ENCODE data around the gene FUCA1. TPM values are rescaled to one million over a fixed set of nuclear protein-coding genes. Genes with fewer than 3 reads are reported as not detected.

FUCA1 gene
- total RNA-seq, 2 donors from 2014 or later, result 4.3 to 6.4 TPM

GRCh38 chr1:23800400-23801337 is 67.4 kb downstream of the FUCA1 start, which contains the start of gene GALE:
Gene GALE (minus strand): TSS chr1:23800754. CDS start chr1:23799007, 1,747 bp downstream.
- no peaks in the 10 kb centered on the region for H3K9me3 Mint-ChIP-seq
- peak; percentile 88 to 93 for ATAC-seq
- H3K36me3 Mint-ChIP-seq, result peaks cover 6 to 10% of the 10 kb centered on the region in 2 donors
- peak; percentile 94 for DNase-seq (ENCODE audit: low spot score in 2 of 2)
- peak within 1 kb of the TSS; percentile 92 to 97 for H3K27ac Mint-ChIP-seq

GRCh38 chr1:23799570-23800399 is 68.3 kb downstream of the FUCA1 start:
- DNase-seq (ENCODE audit: low spot score in 2 of 2) (peak; percentile 27 to 75), ATAC-seq (peak; percentile 12 to 62)
- Mint-ChIP-seq H3K9me3 (no peaks in the 10 kb centered on the region), H3K36me3 (peaks cover 6 to 10% of the 10 kb centered on the region in 2 donors), H3K27ac (peak overlapping the region; percentile 92 to 97)

- Mint-ChIP-seq H3K36me3 (peaks cover 6 to 10% of the 10 kb centered on the region in 2 donors), H3K27ac (peak overlapping the region in 1 of 2 donors; percentile 92), H3K9me3 (no peaks in the 10 kb centered on the region)
- DNase-seq (ENCODE audit: low spot score in 2 of 2), result no peak
- no peak for ATAC-seq
Measured at GRCh38 chr1:23799255-23799569, 68.9 kb downstream of the FUCA1 start.

- H3K36me3 Mint-ChIP-seq, result peaks cover 6 to 10% of the 10 kb centered on the region in 2 donors
- DNase-seq (ENCODE audit: low spot score in 2 of 2), result peak in 1 of 2 donors; percentile 26
Measured at GRCh38 chr1:23798662-23799142, 69.4 kb downstream of the FUCA1 start.

GRCh38 chr1:23797478-23798448 is 70.3 kb downstream of the FUCA1 start:
- ATAC-seq (no peak), DNase-seq (ENCODE audit: low spot score in 2 of 2) (no peak)
- Mint-ChIP-seq H3K27ac (peak overlapping the region; percentile 50 to 92), H3K9me3 (no peaks in the 10 kb centered on the region), H3K36me3 (peaks cover 6 to 10% of the 10 kb centered on the region in 2 donors)

More at GRCh38 chr1:23798662-23799142, 69.4 kb downstream of the FUCA1 start:
- no peak for ATAC-seq
- Mint-ChIP-seq H3K9me3 (no peaks in the 10 kb centered on the region), H3K27ac (peak overlapping the region; percentile 50 to 92)

GRCh38 chr1:23796466-23797271 is 71.4 kb downstream of the FUCA1 start:
- H3K36me3 Mint-ChIP-seq, result peaks cover 7 to 12% of the 10 kb centered on the region in 2 donors
- no peaks in the 10 kb centered on the region for H3K9me3 Mint-ChIP-seq
- DNase-seq (ENCODE audit: low spot score in 2 of 2) (no peak), ATAC-seq (no peak)
- no peak overlapping the region for H3K27ac Mint-ChIP-seq

- H3K9me3 Mint-ChIP-seq, result no peaks in the 10 kb centered on the region
- no peak for ATAC-seq
- no peak for DNase-seq (ENCODE audit: low spot score in 2 of 2)
- H3K27ac Mint-ChIP-seq, result peak overlapping the region; percentile 59 to 80
- peaks cover 13 to 20% of the 10 kb centered on the region in 2 donors for H3K36me3 Mint-ChIP-seq
Measured at GRCh38 chr1:23795676-23796465, 72.2 kb downstream of the FUCA1 start.

Other genes starting within 250 kb of the FUCA1 start
- gene RPL11, start 176.5 kb downstream of the FUCA1 start, total RNA-seq, result 1,000 to 10,000 TPM; 1,409 to 1,417 TPM
- 10 to 100 TPM; 30.9 to 33.4 TPM for gene ELOA, start 124.8 kb downstream of the FUCA1 start, total RNA-seq
- 10 to 100 TPM; 68.6 to 94.7 TPM for gene PITHD1, start 89.9 kb downstream of the FUCA1 start, total RNA-seq
- 10 to 100 TPM; 73.6 to 78.1 TPM for gene LYPLA2, start 77.1 kb downstream of the FUCA1 start, total RNA-seq
- gene GALE, start 67.5 kb downstream of the FUCA1 start, total RNA-seq, result 10 to 100 TPM; 43.6 to 53.2 TPM
- 10 to 100 TPM; 29.0 to 45.3 TPM for gene HMGCL, start 42.9 kb downstream of the FUCA1 start, total RNA-seq
- under 1 TPM in 1 of 2 donors, not detected in 1; 0.05 TPM for gene CNR2, start 45.1 kb upstream of the FUCA1 start, total RNA-seq
- gene PNRC2, start 91.5 kb upstream of the FUCA1 start, total RNA-seq, result 100 to 1,000 TPM; 121 to 137 TPM
- 100 to 1,000 TPM; 202 to 226 TPM for gene SRSF10, start 112.0 kb upstream of the FUCA1 start, total RNA-seq
- gene MYOM3, start 243.8 kb upstream of the FUCA1 start, total RNA-seq, result not detected